ENCODE measurements around the gene SH3BP1.
"Not testable (repeated sequence)": the region's sequence is repeated elsewhere in the genome, so short reads cannot be mapped to it uniquely, and the experiment has no call there.

The SH3BP1 gene, protein sequence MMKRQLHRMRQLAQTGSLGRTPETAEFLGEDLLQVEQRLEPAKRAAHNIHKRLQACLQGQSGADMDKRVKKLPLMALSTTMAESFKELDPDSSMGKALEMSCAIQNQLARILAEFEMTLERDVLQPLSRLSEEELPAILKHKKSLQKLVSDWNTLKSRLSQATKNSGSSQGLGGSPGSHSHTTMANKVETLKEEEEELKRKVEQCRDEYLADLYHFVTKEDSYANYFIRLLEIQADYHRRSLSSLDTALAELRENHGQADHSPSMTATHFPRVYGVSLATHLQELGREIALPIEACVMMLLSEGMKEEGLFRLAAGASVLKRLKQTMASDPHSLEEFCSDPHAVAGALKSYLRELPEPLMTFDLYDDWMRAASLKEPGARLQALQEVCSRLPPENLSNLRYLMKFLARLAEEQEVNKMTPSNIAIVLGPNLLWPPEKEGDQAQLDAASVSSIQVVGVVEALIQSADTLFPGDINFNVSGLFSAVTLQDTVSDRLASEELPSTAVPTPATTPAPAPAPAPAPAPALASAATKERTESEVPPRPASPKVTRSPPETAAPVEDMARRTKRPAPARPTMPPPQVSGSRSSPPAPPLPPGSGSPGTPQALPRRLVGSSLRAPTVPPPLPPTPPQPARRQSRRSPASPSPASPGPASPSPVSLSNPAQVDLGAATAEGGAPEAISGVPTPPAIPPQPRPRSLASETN

DNA sequence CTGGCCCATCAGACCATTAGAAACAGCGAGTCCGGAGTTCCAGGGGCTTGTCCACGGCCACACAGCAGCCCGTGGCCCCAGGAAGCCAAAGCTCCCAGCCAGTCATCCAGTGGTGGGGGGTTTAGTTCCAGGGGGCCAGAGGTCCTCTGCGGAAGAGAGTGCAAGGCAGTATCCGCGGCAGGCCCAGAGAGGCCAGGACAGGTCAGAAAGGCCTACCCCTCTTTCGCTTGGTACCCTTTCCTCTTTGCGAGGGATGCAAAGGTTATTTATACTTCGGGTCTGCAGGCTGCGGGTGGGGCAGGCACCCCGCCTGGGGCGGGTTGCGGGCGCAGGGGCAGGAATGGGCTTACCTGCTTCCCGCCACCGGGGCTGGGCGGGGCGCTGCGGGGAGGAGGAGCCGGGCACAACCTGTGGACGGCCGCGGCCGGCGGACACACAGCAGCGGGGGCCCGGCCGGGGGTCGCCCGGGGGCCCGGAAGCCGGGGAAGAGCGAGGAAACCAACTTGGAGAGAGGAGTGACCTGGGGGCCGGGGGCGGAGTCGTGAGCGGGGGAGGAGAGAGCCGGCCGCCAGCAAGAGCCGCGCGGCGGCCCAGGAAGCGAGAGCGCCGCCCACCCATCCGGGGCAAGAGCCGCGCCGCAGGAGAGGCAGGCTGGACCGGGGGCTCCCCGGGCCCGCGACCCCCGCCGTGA, at the start of gene SH3BP1:
Gene SH3BP1, plus strand, starts transcription at position 600 of the 691 bp plus-strand sequence. CDS start 119 bp downstream, outside the sequence.
- no peak for DNase-seq

DNA sequence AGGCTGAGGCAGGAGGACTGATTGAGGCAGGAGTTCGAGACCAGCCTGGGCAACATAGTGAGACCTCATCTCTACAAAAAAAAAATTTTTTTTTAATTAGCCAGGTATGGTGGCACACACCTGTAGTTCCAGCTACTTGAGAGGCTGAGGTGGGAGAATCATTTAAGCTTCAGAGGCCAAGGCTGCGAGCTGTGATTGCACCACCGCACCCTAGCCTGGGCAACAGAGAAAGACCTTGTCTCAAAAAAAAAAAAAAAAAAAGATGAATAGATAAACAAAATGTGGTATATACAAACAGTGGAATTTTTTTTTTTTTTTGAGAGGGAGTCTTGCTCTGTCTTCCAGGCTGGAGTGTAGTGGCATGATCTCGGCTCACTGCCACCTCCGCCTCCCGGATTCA, 48.4 kb upstream of the SH3BP1 start:
- DNase-seq, result not testable (repeated sequence)

DNA sequence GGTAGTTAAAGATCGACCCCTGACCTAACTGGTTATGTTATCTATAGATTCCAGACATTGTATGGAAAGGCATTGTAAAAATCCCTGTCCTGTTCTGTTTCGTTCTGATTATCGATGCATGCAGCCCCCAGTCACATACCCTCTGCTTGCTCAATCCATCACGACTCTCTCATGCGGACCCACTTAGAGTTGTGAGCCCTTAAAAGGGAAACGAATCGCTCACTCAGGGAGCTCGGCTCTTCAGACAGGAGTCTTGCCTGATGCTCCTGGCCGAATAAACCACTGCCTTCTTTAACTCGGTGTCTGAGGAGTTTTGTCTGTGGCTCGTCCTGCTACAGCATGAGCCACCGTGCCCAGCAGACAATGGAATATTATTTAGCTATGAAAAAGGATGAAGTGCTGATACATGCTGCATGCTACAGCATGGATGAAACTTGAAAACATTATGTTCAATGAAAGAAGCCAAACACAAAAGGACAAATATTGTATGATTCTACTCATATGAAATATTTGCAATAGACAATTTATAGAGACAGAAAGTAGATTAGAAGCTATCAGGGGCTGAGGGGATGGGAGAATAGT, 47.6 kb upstream of the SH3BP1 start:
- DNase-seq, result no peak

DNA sequence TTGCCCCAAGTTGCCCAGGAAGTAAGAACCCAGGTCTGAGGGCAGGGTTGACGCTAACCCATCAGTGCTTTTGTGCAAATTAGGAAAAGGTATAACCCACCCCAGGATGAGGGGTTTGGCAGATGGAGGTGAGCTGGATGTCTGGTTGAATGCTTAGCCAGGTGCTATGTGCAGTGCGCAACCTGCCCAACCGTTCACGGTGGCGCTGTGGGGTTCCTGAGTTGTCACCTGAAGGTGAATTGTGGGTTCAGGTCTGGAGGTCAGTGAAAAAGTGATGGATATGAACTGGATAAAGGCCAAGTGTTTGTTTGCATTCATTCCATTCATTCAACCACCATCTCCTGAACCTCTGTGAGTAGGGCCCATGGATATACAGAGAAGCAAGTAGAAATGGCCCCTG, 45.2 kb upstream of the SH3BP1 start:
- DNase-seq, result no peak

DNA sequence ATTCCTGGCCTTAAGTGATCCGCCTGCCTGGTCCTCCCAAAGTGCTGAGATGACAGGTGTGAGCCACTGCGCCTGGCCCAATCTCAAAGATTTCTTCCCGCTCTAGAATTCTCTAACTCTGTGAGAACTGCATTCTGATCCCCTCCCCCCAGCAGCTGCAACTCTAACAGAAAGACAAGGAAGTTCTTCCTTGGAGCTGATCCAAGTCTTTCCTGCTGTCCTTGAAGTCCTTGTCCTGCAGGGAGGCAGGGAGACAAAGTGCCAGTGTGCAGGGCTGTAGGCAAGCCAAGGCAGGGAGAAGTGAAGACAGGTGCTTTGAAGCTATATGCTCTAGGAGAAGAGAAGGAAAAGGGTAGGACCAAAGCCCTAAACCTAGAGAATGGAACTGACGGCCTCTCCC, 40.3 kb upstream of the SH3BP1 start:
- DNase-seq, result no peak

DNA sequence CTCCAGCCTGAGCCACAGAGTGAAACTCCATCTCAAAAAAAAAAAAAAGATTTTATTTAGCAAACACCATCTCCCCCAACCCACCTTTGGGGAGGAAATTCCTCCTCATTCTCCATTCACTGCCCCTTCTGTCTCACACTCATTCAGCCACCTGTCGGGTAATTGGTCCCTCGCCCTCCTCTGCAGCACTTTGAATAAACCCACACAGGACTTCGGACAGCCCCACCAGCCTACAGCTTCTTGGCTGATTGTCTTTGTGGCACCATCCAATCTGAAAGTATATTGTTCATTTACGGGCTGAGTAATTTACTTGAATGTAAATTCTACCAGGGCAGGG, 38.3 kb upstream of the SH3BP1 start:
- no peak for DNase-seq

DNA sequence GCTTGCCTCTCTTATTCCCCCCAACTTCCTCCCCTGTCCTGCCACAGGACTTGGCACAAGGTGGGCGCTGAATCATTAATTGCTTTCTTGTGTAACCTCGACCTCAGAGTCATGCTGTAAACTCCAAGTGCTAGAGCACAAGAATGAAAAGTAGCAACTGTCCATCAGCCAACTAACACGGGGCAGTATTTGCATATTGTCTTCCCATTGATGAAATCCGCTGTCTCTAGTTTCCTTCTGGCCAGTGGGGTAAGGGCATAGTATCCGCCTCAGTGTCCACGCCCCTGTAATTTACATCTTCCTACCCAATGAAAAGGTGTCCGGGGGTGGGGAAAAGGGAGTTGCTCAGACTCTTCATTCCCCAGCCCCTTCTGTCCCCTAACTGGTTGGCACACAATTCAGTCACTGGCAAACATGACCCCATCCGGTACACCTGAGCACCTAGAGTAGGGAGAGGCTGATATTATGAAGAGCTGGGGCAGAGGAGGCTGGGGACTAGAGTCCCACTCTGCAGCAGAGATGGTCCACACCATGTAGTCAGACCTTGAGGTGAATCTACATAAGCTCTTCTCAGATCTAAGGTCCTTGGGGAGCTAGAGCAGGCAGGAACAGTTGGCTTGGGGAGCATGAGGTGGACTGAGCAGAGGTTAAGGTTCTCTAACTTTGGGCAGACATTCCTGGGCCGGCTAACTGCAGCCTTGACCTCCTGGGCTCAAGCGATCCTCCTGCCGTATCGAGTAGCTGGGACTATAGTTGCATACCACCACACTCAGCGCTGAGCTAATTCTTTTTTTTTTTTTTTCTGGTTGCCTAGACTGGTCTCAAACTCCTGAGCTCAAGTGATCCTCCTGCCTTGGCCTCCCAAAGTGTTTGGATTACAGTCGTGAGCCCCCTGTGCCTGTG, 37.7 kb upstream of the SH3BP1 start:
- DNase-seq, result no peak

DNA sequence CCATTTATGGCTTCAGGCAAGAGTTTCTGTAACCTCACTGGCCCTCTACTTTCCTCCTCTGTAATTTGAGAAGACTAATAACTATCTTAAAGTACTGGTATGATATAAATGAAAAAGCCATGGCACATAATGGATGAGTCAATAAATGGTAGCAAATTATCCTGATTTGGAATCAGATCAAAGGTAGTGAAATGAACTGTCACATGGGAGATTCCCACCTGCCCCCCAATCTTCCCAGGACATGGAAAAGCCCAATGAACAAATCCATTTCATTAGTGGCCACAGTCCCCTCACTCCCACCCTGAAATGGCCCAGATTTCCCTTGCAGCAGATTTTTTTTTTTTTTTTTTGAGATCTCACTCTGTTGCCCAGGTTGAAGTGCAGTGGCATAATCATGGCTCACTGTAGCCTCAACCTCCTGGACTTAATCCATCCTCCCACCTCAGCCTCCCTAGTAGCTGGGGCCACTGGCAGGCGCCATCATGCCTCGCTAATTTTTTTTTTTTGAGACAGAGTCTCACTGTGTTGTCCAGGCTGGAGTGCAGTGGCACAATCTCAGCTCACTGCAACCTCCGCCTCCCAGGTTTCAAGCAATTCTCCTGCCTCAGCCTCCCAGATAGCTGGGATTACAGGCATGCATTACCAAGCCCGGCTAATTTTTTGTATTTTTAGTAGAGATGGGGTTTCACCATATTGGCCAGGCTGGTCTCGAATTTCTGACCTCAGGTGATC, 36.8 kb upstream of the SH3BP1 start:
- not testable (repeated sequence) for DNase-seq

DNA sequence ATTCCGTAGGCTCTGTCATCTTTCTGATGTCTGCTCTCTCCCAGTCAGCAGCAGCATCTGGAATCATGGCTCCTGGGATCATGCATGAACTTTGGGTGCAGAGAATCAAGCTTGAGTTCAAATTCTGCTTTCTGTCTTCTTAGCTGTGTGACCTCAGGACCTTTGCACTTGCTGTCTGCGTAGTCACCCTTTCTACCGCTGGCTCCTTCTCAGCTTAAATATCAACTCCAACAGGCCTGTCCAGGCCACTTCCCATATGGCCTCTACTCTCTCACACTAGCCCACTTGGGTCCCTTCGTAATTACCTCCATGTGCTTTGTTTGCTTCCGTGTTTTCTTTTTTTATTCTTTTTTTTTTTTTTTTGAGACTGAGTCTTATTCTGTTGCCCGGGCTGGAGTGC, 35.4 kb upstream of the SH3BP1 start:
- no peak for DNase-seq

DNA sequence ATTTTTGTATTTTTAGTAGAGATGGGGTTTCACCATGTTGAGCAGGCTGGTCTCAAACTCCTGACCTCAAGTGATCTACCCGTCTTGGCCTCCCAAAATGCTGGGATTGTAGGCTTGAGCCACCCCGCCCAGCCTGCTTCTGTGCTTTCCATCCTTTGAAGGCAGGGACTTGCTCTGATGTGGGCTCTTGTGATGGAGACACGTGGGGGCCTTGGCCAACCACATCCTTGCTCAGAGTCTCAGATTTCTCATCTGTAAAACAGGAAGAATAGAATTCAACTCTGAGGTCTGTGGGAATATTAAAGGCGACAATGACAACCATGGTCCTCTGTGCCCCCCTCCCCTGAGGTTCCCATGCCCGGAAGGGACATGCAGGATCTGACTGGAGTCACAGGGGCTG, 34.6 kb upstream of the SH3BP1 start:
- DNase-seq, result no peak

DNA sequence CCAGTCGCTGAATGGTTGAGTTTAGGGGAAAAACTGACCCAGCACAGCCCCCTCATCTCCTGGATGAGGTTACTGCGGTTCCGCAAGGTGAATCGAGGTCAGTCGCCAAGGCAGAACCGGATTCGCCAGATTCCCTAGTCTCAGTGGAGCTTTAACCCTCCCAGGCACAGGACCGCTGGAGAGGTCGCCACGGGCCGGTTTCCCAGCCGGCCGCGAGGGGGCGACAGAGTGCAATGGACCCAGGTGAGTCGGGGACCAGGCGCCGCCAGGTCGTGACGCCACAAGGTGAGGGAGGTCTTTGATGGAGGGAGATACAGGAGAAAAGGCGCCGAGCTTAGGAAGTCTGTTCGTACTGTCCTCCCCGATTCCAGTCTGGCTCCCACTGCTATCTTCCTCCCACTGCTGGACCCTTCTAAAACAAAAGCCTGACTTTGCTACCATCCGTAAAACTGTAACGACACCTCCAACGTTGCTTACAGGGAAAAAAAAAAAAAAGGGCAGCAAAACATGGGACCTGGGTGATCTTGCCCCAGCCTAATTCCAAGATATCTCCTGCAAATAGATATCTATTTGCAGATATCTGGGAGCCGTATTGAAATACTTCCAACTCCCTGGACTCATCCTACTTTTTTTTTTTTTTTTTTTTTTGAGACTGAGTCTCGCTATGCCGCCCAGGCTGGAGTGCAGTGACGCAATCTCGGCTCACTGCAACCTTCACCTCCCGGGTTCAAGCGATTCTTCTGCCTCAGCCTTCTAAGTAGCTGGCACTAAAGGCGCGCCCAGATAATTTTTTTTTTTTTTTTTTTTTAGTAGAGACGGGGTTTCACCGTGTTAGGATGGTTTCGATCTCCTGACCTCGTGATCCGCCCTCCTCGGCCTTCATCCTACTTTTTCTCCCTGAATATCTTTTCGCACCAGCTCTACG, 32.2 kb upstream of the SH3BP1 start:
- no peak for DNase-seq

DNA sequence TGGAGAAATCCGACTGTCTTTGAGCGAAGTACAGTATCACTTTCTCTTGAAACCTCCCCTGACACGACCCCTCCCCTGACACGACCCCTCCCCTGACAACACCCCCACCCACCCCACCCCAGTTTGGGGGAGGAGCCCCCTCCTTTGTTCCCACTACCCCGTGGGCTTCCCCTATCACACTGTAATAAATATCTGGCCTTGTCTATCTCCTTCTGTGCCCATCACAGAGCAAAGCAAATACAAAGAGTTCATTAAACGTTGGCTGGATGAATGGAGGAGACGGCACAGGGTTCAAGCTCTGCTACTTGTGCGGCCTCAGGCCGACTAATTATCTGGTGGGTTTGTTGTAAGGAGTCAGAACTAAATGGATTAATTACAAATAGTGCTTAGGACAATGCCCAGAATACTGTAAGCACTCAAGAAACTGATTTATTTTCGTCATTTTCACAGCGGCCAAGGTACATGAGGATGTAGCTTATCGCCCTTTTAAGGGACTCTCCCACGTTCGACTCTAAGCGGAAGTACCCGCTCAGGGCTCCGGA, 31.5 kb upstream of the SH3BP1 start:
- no peak for DNase-seq

DNA sequence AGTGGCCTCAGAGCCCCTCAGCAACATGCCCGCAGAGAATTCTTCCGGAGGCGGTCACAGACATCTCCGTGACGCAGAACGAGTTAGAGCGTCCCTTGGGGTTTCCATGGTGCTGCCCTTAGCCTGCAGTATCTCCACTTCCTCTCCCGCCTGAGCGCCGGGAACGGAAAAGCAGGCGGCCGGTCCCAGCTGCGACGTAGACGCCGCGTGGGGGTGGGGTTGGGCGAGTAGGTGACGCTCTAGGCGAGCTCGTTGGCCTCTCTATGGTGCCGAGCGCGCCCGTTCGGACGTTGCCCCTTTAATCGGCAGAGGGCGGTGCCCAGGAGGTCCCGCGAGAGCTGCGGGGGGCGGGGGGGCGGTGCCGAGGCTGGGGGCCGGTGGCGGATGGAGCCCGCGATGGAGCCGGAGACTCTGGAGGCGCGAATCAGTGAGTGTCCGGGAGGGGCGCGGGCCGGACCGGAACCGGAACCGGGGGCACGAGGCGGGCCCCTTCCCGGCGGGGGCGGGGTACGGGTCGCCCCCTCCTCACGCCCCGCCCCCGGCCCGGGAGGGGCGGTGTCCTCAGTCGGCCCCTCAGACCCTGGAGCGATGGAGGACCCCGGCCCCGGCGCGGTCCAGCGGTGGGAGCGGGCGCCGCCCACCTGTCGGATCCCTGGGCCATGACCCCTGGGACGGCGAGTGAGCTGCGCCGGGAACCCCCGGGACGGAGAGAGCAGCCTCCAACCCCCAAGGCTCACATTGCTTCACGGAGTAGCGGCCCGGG, 30.8 kb upstream of the SH3BP1 start, which contains the start of gene GGA1:
Gene GGA1, plus strand, starts transcription at position 358 of the 763 bp plus-strand sequence. Its CDS starts 27 bp downstream, at position 385.
- DNase-seq, result peak; percentile 77

DNA sequence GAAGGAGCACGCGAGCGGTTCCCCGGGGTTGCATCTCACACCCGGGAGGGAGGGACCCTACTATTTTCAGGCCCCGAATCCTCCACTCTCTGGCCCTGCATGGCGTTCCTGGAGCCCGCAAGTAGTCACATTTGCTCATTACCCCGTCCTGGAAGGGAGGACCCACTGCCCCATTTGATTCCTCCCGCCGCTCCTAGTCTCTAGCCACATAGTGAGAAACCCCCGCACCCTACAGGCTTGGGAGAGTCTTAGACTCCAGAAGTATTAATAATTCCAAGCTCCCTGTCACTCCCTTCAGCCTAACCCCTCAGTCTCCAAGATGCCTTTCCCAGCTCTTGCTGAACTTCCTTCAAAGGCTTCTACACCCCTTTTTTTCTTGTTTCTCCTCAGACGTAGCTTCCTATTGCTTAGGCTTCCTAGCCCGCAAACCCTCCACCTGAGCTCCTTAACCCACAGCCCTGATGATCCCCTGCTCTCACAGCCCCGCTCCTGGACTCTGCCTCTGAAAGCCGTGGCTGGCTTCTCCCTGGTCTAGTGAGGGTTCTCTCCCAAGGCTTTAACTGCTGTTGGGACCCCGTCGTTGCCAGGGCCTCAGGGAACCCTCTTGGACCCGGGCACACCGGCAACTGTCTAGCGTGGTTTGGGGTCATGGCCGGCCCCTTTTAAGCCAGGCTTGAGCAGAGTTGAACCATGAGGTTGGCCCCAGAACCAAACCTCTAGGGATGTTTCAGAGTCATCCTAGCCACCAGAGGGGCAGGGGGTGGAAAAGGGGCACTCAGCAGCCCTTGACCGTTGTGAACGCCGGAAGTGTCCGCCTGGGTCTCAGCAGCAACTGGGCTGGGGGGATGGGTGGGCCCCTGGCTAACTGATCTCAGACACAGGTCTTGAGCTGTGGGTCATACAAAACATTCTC, 30.0 kb upstream of the SH3BP1 start:
- DNase-seq, result no peak

DNA sequence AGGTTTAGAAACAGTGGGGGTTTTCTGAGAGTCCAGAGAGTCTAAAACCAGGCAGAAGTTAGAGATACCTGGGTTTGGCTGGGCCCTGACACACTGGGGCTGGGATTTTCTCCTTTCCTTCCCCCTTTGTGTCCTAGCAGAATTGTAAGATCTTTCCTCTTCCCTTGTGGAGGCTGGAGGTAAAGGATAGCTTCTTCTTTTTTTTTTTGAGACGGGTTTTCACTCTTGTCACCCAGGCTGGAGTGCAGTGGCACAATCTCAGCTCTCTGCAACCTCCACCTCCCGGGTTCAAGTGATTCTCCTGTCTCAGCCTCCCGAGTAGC, 29.4 kb upstream of the SH3BP1 start:
- DNase-seq, result not testable (repeated sequence)

DNA sequence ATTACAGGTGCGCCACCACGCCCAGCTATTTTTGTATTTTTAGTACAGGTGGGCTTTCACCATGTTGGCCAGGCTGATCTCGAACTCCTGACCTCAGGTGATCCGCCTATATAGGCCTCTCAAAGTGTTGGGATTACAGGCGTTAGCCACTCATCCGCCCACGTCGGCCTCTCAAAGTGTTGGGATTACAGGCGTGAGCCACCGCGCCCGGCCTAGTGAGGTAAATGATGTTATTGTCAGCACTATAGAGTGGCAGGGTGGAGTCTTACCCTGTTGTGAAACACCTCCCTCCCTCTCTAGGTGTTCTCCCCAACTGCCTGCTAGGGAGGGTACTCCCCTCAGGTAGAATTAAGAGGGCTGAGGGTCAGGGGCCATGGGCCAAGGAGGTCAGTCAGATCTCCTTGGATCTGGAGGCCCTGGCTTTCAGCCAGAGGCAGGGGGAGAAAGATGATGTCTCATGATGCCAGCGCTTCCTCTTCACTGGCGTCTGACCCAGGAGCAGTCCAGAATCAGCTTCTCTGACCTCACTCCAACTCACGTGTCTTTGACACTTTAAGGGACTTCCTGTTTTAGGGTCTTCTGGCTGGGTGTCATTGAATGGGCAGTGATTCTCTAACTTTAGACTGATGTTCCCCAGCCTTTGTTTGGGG, 28.9 kb upstream of the SH3BP1 start:
- no peak for DNase-seq

DNA sequence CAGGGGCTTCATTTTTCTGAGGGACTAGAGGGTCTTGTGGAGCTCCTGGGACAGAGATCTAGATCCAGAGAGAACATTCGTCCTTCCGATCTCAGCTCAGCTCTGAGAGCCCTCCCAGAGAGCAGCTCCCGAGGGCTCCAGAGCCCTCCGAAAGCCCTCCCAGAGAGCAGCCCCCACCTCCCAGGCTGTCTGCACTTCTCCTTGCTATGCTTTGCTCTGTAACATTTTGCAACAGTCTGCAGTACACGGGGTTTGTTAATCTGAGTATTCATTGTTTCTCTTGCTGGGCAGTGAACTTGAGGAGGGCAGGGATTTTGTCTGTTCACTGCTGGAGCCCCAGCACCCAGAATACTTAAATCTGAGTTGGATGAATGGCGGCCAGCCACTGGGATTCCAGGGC, 28.3 kb upstream of the SH3BP1 start:
- no peak for DNase-seq
